ENCODE data around the gene SH2D2A. TPM values are rescaled to one million over a fixed set of nuclear protein-coding genes. Genes with fewer than 3 reads are reported as not detected.

Gene SH2D2A
- total and polyA plus RNA-seq, 9 of the 15 experiments (the other 6 are each of a cell fraction or from before 2014, with no cell fraction given): 0.89 to 33.6 (median 6.9) TPM

DNA sequence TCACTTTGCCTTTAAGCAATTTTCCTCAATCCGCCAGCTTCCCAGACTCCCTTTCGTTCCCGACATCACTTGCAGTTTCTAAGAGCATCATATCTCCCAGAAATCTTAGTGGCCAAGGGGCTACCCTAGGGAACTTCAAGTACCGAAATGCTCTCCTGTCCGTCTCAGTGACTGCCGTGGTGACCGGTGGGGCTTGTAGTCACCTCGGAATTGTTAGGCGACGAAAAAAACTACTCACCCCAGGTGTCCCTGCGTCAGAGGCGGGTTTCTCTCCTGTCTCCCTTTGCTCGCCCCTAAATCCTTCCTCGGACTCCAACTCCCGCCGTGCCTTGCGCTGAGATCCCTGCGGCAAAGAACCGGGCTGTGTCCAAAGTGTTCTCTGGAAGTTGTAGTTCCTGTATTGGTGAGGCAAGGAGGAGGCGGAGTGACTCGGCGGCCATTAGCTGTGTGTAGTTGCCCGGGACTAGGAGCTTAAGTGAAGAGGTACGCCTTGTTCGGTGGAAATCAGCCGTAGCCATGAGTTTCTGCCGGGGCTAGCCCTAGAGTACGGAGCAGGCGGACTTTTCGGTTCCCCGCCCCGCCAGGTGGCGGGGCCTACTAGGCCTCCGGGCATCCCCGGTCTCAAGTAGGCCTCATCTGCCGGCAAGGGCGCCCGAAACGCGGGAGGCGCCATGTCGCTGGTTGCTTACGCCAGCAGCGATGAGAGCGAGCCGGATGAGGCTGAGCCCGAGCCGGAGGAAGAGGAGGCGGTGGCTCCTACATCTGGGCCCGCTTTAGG lies 49.4 kb downstream of the SH2D2A start, which contains the start of gene PRCC (continued):
- TF ChIP-seq TCF7 (IDR thresholded peaks at IDR 0.05; ENCODE audit: borderline replicate concordance) (no peak), MXD1 (CRISPR knock-in tag; IDR thresholded peaks at IDR 0.05; ENCODE audit: borderline replicate concordance, poor library complexity, severe bottlenecking) (no peak), DNMT1 (IDR thresholded peaks at IDR 0.05) (no peak), NKRF (IDR thresholded peaks at IDR 0.05; ENCODE audit: borderline replicate concordance) (peak; percentile 78), TGIF2 (CRISPR knock-in tag; IDR thresholded peaks at IDR 0.05) (0 out of 2 replicates have a peak, but pooled peaks have one; percentile 79), HNRNPK (IDR thresholded peaks at IDR 0.05; ENCODE audit: low read depth, low read length, poor library complexity, severe bottlenecking) (no peak), ARNT (IDR thresholded peaks at IDR 0.05) (peak in 1 of 2 experiments; percentile 92; a peak in 2 of 4 replicates), ID3 (CRISPR knock-in tag; IDR thresholded peaks at IDR 0.05) (no peak), ID3 (tag; IDR thresholded peaks at IDR 0.05) (peak; percentile 90; the same call in 1 of the 2 replicates), KDM4B (IDR thresholded peaks at IDR 0.05; ENCODE audit: borderline replicate concordance in 2 of 2, low read depth in 1 of 2) (no peak; a peak in 1 of 4 replicates), TARDBP (IDR thresholded peaks at IDR 0.05) (no peak), HOXB6 (CRISPR knock-in tag; IDR thresholded peaks at IDR 0.05; ENCODE audit: borderline replicate concordance) (no peak), RCOR1 (IDR thresholded peaks at IDR 0.05; ENCODE audit: borderline replicate concordance in 1 of 2, low read depth in 2 of 2, low read length in 2 of 2) (peak; percentile 23 to 41; a peak in 2 of 4 replicates), ARID1B (IDR thresholded peaks at IDR 0.05) (no peak; the same call in 1 of the 2 replicates), ZHX1 (conservative IDR thresholded peaks at IDR 0.05; ENCODE audit: low read length) (no peak), TAF9B (IDR thresholded peaks at IDR 0.05; ENCODE audit: partially characterized antibody) (peak; percentile 61), TAF7 (tag; IDR thresholded peaks at IDR 0.05) (peak; percentile 77)
- TF ChIP-seq, protein P1, sequence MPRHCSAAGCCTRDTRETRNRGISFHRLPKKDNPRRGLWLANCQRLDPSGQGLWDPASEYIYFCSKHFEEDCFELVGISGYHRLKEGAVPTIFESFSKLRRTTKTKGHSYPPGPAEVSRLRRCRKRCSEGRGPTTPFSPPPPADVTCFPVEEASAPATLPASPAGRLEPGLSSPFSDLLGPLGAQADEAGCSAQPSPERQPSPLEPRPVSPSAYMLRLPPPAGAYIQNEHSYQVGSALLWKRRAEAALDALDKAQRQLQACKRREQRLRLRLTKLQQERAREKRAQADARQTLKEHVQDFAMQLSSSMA (CRISPR knock-in tag; IDR thresholded peaks at IDR 0.05): peak; percentile 97
- TF ChIP-seq, protein P2, sequence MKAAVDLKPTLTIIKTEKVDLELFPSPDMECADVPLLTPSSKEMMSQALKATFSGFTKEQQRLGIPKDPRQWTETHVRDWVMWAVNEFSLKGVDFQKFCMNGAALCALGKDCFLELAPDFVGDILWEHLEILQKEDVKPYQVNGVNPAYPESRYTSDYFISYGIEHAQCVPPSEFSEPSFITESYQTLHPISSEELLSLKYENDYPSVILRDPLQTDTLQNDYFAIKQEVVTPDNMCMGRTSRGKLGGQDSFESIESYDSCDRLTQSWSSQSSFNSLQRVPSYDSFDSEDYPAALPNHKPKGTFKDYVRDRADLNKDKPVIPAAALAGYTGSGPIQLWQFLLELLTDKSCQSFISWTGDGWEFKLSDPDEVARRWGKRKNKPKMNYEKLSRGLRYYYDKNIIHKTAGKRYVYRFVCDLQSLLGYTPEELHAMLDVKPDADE (conservative IDR thresholded peaks at IDR 0.05; ENCODE audit: control insufficient read depth, low read depth, low read length): peak; percentile 100

Data from K562 (cell line).